ENCODE measurements around the gene INVS. TPM values are rescaled to one million over a fixed set of nuclear protein-coding genes. Genes with fewer than 3 reads are reported as not detected.

Gene INVS
- total and polyA plus RNA-seq, 11 donors, result 2.5 to 10.4 (median 7.4) TPM

- intact Hi-C loops (cut with DNase I), result loop anchor here in 1 of 10 donors (5.0 kb wide), 1 partner anchor 111 kb away; the partner anchor contains the start of genes ERP44 and INVS
- H3K4me3 ChIP-seq, result no peak overlapping the region
- TF ChIP-seq, protein P1, sequence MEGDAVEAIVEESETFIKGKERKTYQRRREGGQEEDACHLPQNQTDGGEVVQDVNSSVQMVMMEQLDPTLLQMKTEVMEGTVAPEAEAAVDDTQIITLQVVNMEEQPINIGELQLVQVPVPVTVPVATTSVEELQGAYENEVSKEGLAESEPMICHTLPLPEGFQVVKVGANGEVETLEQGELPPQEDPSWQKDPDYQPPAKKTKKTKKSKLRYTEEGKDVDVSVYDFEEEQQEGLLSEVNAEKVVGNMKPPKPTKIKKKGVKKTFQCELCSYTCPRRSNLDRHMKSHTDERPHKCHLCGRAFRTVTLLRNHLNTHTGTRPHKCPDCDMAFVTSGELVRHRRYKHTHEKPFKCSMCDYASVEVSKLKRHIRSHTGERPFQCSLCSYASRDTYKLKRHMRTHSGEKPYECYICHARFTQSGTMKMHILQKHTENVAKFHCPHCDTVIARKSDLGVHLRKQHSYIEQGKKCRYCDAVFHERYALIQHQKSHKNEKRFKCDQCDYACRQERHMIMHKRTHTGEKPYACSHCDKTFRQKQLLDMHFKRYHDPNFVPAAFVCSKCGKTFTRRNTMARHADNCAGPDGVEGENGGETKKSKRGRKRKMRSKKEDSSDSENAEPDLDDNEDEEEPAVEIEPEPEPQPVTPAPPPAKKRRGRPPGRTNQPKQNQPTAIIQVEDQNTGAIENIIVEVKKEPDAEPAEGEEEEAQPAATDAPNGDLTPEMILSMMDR (IDR thresholded peaks at IDR 0.05), result no peak
- no peak for TF ChIP-seq POLR2A (IDR thresholded peaks at IDR 0.05)
- no peak overlapping the region for H3K27ac ChIP-seq
- no peaks in the 10 kb centered on the region for H3K27me3 ChIP-seq
- peaks cover 0 to 22% (median 10%) of the 10 kb centered on the region in 12 donors for H3K4me1 ChIP-seq
- H3K36me3 ChIP-seq, result no peaks in the 10 kb centered on the region
- DNase-seq (no peak), ATAC-seq (no peak)
- WGBS, 4 donors, result 94 to 99% (median 95%) methylated on average over 1 of the region's 1 CpG
- H3K9me3 ChIP-seq, result no peaks in the 10 kb centered on the region
Measured at GRCh38 chr9:100208673-100209072, 109.6 kb downstream of the INVS start.

DNA sequence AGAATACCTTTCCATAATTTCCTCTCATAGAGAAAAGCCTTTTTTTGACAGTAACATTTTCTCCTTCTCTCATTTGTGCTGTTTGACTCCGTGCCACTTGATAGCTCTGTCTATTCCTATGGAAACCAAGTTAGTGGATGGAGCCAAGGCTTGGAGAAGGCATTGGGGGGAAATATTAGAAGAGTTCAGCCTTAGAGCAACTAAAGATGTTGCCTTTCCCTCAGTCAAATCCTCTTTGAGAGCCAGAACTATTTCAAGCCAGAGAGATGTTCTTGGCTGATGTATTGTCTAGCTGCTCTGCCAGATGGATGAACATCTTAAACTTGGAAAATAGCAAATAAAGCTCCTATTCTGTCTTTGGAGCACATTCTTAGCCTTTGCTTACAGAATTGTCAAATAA is 112.4 kb downstream of the INVS start:
- DNase-seq, result no peak
- H3K4me1 ChIP-seq, result peaks cover 0 to 16% (median 5%) of the 10 kb centered on the region in 12 donors
- no peak for ATAC-seq
- intact Hi-C loops (cut with DNase I), result loop anchor here in 3 of 10 donors (10.0 kb wide), 4 partner anchors 107 to 1027 kb away; partner anchors contain the start of genes NR4A3 (in 2 of the 3), ERP44 (in 1 of the 3) and INVS (in 1 of the 3)
- H3K9me3 ChIP-seq, result no peaks in the 10 kb centered on the region
- no peaks in the 10 kb centered on the region for H3K36me3 ChIP-seq
- no peaks in the 10 kb centered on the region for H3K27me3 ChIP-seq
- WGBS, 4 donors, result 71 to 87% (median 83%) methylated on average over 1 of the region's 1 CpG
- no peak overlapping the region for H3K4me3 ChIP-seq
- TF ChIP-seq, protein P1 (IDR thresholded peaks at IDR 0.05), result no peak
- no peak for TF ChIP-seq POLR2A (IDR thresholded peaks at IDR 0.05)
- no peak overlapping the region for H3K27ac ChIP-seq

DNA sequence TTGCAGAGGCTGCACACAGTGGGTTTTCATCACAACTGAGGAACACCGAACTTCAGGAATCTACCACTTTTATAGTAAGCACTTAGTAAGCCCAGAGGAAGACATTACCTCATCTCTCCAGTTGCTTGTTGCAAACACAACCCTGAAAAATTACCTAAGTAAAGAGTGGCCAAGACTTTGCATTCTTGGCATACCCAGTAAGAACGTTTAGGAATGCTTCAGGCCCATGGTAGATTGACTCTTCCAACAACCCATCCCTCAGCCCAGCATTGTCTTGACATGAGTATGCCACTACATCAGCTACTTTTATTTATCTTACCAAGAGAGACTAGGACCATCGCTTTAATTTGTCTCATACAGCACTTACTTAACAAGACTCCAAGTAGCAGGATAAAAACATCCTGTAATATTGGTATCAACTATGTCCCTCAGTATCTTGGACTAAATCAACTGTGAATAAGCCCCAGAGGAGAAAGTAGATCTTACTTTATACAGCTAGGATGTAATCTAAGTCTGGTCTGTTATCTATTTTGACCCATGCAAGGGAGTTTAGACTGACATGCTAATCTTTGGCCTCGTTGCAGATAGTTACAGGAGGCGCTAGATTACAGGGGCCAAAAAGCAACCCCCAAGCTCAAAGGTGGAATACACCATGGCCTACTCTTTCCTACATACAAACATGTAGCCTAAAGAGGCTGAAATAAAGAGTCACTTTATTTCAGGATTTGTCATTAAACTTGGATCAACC is 114.9 kb downstream of the INVS start:
- no peaks in the 10 kb centered on the region for H3K27me3 ChIP-seq
- DNase-seq (no peak), ATAC-seq (no peak)
- intact Hi-C loops (cut with DNase I), result loop anchor here in 3 of 10 donors (10.0 kb wide), 4 partner anchors 109 to 1029 kb away; partner anchors contain the start of genes NR4A3 (in 2 of the 3), ERP44 (in 1 of the 3) and INVS (in 1 of the 3)
- H3K4me1 ChIP-seq, result peaks cover 0 to 9% (median 0%) of the 10 kb centered on the region in 12 donors
- no peak overlapping the region for H3K4me3 ChIP-seq
- no peaks in the 10 kb centered on the region for H3K36me3 ChIP-seq
- H3K9me3 ChIP-seq, result no peaks in the 10 kb centered on the region
- 69 to 72% (median 71%) methylated on average over 5 of the region's 5 CpGs for WGBS, 4 donors
- TF ChIP-seq POLR2A (IDR thresholded peaks at IDR 0.05), result no peak
- TF ChIP-seq, protein P1 (IDR thresholded peaks at IDR 0.05), result no peak
- H3K27ac ChIP-seq, result no peak overlapping the region

- Histone ChIP-seq H3K36me3 (no peaks in the 10 kb centered on the region), H3K4me3 (no peak overlapping the region), H3K27ac (no peak overlapping the region), H3K9me3 (no peaks in the 10 kb centered on the region), H3K4me1 (peaks cover 0 to 7% (median 0%) of the 10 kb centered on the region in 12 donors), H3K27me3 (no peaks in the 10 kb centered on the region)
- 73 to 76% (median 74%) methylated on average over 4 of the region's 4 CpGs for WGBS, 4 donors
- DNase-seq (peak in 4 of 5 donors; percentile 27 to 50 (median 36)), ATAC-seq (peak in 3 of 4 donors; percentile 55 to 62 (median 61))
- TF ChIP-seq, protein P1 (IDR thresholded peaks at IDR 0.05), result peak; percentile 42 to 70 (median 63)
- TF ChIP-seq POLR2A (IDR thresholded peaks at IDR 0.05), result no peak
- intact Hi-C loops (cut with DNase I), result loop anchor here in 9 of 10 donors (1.0 to 10.0 kb wide), 8 partner anchors 111 to 1031 kb away; partner anchors contain the start of genes NR4A3 (in 2 of the 9), ERP44 (in 1 of the 9) and INVS (in 1 of the 9)
Measured at GRCh38 chr9:100216178-100216787, 117.2 kb downstream of the INVS start.

Measured in heart left ventricle (tissue), 16 donors.